Cardiac septum (tissue), 1 donor: ENCODE results near the gene TRUB1. TPM values are rescaled to one million over a fixed set of nuclear protein-coding genes. Genes with fewer than 3 reads are reported as not detected.
"Not testable (repeated sequence)": the region's sequence is repeated elsewhere in the genome, so short reads cannot be mapped to it uniquely, and the experiment has no call there.

ENCODE experiments used
- DNase-seq: peaks from one replicate; pipeline ENCODE4 v3.0.0-alpha.2; 2020; ENCODE audit warnings: low spot score
- intact Hi-C: fragments of 100-400 bp; cut with DNase I; formaldehyde crosslinking; loops from one replicate; pipeline ENCODE4 v1.14.0; 2022
- total RNA-seq: library from RNA; stranded (reverse); fragmentation: NEBNext Ultra II Directional; extraction: Animal tissue kit (Norgen Biotek cat#: 25700); gene quantifications from one replicate; pipeline ENCODE4 v1.2.1, GENCODE V29; 2021
- donor health status: DM: no; HTN: no; CAD: no.

The TRUB1 gene
- total RNA-seq, 1 donor from 2014 or later = 24.3 TPM

DNA sequence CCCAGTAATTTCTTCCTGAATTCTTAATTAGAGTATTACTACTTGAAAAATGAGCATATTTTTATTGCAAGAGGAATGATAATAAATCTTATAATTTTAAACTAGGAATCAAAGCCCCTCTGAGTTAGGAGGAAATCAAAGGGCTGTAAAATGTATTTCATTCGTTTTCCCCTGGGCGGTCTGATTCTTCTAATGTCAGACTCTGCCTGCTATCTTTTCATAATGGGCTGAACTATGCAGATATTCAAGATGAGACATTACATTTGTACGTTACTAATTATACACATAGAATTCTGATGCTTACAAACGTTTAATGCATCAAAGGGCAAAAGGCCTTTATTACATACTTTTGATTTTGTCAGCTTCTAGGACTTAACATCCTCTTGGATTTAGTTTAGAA is 16.0 kb upstream of the TRUB1 start:
- intact Hi-C loops = no loop called here
- no peak for DNase-seq

DNA sequence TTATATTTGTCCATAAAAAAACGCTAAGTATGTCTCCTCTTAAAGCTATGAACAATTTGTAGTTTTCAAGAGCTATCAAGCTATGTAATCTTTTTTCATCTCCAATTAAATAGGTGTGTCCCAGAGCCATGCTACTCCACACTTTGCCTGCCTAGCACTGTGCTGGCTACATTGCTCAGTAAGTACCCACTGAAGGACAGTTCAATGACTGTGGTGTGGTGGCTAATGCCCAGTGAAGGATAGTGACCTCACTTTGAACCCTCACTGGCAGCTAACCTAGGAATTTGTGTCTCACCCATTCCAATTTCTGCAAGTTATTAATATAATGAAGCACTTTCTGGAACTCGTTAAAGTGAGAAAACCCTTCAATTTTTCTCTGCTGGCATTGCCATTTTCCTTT is 14.4 kb upstream of the TRUB1 start:
- intact Hi-C loops = no loop called here
- no peak for DNase-seq

GRCh38 chr10:114925587-114926586 is 12.1 kb upstream of the TRUB1 start:
- intact Hi-C loops = no loop called here

GRCh38 chr10:114928818-114929217 is 9.2 kb upstream of the TRUB1 start:
- no peak for DNase-seq
- intact Hi-C loops = no loop called here

More at GRCh38 chr10:114925587-114926586, 12.1 kb upstream of the TRUB1 start:
- DNase-seq = no peak

GRCh38 chr10:114930320-114930719 is 7.7 kb upstream of the TRUB1 start:
- DNase-seq = no peak
- intact Hi-C loops = no loop called here

- intact Hi-C loops = no loop called here
- DNase-seq = no peak
Measured at GRCh38 chr10:114931072-114931679, 6.8 kb upstream of the TRUB1 start.

DNA sequence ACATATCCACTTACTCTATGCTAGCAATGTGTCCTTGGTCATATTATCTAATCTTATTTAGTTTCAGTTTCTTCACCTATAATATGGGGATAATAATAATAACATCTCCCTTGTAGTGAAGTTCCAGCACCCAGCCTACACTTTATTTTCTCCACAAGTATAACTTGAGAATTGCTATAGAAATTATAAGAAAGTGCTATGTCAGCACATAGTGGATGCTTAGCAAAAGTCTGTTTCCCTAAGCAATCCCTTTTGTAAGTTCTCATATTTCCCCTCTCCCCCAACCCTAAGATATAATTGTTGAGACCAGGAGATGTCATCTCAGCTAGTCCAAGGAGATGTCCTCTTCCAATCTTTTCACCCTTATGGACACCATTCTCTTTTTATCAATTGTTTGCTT is 5.8 kb upstream of the TRUB1 start:
- intact Hi-C loops = no loop called here
- DNase-seq = no peak

- intact Hi-C loops = no loop called here
- no peak for DNase-seq
Measured at GRCh38 chr10:114932945-114933344, 5.0 kb upstream of the TRUB1 start.

DNA sequence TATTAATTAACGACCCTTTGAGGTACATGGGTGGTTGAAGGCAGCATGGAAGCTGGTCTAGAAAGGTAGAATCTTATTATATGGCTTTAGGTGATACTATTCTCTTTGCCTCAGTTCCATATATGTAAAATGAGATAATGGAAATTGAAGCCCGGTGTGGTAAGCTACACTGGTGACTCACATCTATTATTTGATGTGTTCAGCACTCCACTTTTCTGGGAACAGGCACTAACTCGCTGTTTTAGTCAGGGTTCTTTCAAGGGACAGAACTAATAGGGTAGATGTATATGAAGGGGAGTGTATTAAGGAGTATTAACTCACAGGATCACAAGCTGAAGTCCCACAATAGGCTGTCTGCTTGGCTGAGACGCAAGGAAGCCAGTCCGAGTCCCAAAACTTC is 4.4 kb upstream of the TRUB1 start:
- intact Hi-C loops = no loop called here
- no peak for DNase-seq

DNA sequence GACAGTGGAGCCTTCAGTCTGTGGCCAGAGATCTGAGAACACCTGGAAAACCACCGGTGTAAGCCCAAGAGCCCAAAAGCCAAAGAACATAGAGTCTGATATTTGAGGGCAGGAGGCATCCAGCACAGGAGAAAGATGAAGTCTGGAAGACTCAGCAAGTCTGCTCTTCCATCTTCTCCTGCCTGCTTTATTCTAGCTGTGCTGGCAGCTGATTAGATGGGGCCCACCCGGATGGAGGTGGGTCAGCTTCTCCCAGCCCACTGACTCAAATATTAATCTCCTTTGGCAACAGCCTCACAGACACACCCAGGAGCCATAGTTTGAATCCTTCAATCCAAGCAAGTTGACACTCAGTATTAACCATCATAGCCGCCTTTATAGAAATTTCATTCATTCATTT is 4.0 kb upstream of the TRUB1 start:
- not testable (repeated sequence) for DNase-seq

DNA sequence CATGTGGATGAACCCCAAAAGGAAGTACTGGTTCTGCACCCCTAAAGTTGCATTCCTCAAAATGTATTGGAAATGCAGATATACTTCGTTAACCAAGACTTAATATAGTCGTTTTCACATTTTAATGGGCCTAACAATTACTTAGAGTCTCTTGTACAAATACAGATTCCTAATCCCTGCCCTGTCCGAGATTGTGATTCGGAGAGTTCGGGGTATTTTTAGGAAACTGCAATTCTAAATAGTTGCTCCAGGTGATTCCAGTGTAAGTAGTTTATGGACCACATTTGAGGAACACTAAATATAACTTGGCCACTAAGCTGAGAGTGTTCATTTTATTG is 830 bp downstream of the TRUB1 start:
- intact Hi-C loops = no loop called here
- no peak for DNase-seq

More for the DNA sequence above, 4.0 kb upstream of the TRUB1 start:
- intact Hi-C loops = not testable (repeated sequence)

DNA sequence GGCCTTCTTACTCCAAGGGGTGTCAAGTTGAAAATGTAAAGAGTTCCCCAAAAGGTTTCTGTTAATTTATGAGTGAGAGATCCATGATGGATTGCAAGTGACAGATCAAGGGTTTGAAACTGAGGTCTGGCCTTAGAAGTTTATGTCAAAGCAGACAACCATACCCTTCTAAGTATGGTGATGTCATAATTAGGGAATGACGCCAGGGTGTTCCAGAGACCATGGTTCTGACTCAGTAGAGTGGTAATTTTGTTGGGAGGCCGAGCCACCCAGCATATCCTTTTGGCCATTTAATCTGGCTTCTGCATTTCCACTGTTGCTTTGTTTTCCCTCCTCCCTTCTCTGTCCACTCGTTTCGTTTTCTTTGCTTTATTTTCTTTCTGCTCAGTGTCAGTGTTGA is 2.7 kb downstream of the TRUB1 start:
- DNase-seq = no peak
- intact Hi-C loops = loop anchor here (5.0 kb wide), 1 partner anchor 152 kb away; the partner anchor contains the start of gene ATRNL1

GRCh38 chr10:114943000-114943399 is 5.0 kb downstream of the TRUB1 start:
- intact Hi-C loops = loop anchor here (5.0 kb wide), 1 partner anchor 149 kb away; the partner anchor contains the start of gene ATRNL1
- peak; percentile 81 for DNase-seq

DNA sequence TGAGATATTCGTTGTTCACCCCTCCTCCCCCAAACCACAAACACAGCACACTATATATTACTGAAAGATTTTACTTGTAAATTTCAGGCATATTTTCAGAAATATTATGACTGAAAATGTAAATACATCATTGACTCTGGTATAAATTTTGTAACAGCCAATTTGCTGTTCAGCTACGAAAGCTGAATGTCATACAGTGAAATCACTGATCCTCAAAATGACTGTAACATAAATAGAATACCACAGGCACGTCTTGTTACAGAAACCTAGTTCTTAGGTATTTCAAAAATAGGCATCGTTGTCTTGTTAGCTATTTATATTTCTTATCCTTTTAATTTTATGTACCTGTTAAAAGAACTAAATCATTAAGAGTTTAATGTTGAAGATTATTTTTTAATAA is 15.1 kb downstream of the TRUB1 start:
- intact Hi-C loops = no loop called here
- no peak for DNase-seq

DNA sequence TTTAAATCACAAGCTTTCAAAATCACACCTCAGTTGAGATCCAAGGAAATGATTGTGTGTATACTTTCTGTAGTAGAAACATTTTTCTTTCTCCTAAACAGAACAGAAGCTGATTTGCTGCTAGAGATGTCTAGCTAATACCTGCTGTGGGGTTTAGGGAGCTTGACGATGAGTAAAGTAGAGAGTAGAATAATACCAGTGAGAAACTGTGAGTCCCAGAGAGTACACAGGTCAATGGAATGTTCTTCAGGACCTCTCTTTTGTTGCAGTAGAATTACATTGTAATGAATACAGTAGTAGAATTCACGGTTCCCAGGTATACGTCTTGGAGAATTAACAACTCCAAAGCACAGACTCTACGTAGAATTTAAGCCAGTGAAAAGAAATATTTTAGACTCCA is 18.0 kb downstream of the TRUB1 start:
- no peak for DNase-seq
- intact Hi-C loops = no loop called here

GRCh38 chr10:114956466-114956865 is 18.5 kb downstream of the TRUB1 start:
- intact Hi-C loops = no loop called here
- DNase-seq = no peak

- no peak for DNase-seq
- intact Hi-C loops = no loop called here
Measured at GRCh38 chr10:114957122-114957521, 19.1 kb downstream of the TRUB1 start.

GRCh38 chr10:114957673-114958072 is 19.7 kb downstream of the TRUB1 start:
- intact Hi-C loops = no loop called here

DNA sequence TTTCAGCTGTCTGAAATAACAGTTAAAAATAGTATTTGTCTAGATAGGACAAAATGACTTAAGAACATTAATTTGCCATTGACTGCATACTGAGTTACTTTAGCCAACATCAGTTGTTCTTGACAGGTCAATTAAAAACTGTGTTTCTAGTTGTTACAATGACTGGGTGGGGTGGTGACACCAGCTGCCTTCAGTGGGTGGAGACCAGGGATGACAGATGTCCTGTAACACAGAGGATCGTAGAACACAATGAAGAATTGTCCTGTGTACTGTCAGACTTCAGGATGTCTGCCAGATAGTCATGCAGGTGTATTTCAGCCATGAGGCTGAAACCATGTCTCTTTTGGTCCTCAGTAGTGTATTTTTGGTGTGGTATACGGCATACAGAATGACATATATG is 24.4 kb downstream of the TRUB1 start:
- DNase-seq = no peak
- intact Hi-C loops = no loop called here

More at GRCh38 chr10:114957673-114958072, 19.7 kb downstream of the TRUB1 start:
- DNase-seq = no peak

DNA sequence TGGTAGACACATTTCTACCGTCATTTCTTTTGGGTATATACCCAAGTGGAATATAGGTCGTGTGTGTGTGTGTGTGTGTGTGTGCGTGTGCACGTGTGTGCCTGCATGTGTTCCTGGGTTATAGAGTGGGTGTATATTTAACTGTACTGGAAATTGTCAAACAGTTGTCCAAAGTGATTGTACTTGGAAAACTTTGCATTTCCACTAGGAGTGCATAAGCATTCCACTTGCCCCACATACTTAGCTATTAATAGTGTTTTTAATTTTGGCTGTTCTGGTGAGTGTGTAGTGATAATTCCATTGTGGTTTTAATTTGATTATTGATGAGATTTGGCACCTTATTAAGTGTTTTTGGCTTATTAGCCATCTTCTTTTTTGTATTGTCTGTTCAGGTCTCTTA is 25.9 kb downstream of the TRUB1 start:
- DNase-seq = no peak

GRCh38 chr10:114967071-114967470 is 29.1 kb downstream of the TRUB1 start:
- intact Hi-C loops = no loop called here
- no peak for DNase-seq

More for the DNA sequence above, 25.9 kb downstream of the TRUB1 start:
- intact Hi-C loops = no loop called here
